ACC112 (cell line): ENCODE results near the gene ASS1.

Source experiments
- H2AFZ ChIP-seq: fragments of 200-600 bp; sonication (generic); one replicate; pipeline ENCODE4 v1.6.0; 2017; ENCODE audit warnings: antibody characterized with exemption, low read length; ENCODE audit not compliant: unreplicated experiment
- H3K27ac ChIP-seq: fragments of 200-600 bp; sonication (generic); 2 replicates; pipeline ENCODE4 v1.5.1; 2014; ENCODE audit warnings: low read depth, mild to moderate bottlenecking, antibody characterized with exemption, low read length, moderate library complexity
- H3K27me3 ChIP-seq: fragments of 200-600 bp; sonication (generic); 2 replicates; pipeline ENCODE4 v1.6.1; 2014; ENCODE audit warnings: mild to moderate bottlenecking, antibody characterized with exemption, low read length, moderate library complexity, mixed read lengths; ENCODE audit not compliant: insufficient read depth
- H3K36me3 ChIP-seq: fragments of 200-600 bp; sonication (generic); 2 replicates; pipeline ENCODE4 v1.6.1; 2016; ENCODE audit warnings: mild to moderate bottlenecking, antibody characterized with exemption, low read length, moderate library complexity, mixed read lengths; ENCODE audit not compliant: insufficient read depth
- H3K4me1 ChIP-seq: fragments of 200-600 bp; sonication (generic); one replicate; pipeline ENCODE4 v1.6.1; 2016; ENCODE audit warnings: low read length, mixed read lengths; ENCODE audit not compliant: insufficient read depth, unreplicated experiment, control insufficient read depth
- H3K4me3 ChIP-seq: fragments of 200-600 bp; sonication (generic); 2 replicates; pipeline ENCODE4 v1.5.1; 2014; ENCODE audit warnings: mild to moderate bottlenecking, low read depth, low read length
- H3K79me2 ChIP-seq: fragments of 200-600 bp; sonication (generic); one replicate; pipeline ENCODE4 v1.6.0; 2016; ENCODE audit warnings: low read length; ENCODE audit not compliant: control insufficient read depth, unreplicated experiment, insufficient read depth

The ASS1 gene

GRCh38 chr9:130486103-130486502 lies 41.3 kb downstream of the ASS1 start:
- Histone ChIP-seq H3K4me3 (no peak overlapping the region), H3K36me3 (no peaks in the 10 kb centered on the region), H3K27ac (no peak overlapping the region), H3K79me2 (no peaks in the 10 kb centered on the region), H3K27me3 (no peaks in the 10 kb centered on the region), H3K4me1 (no peaks in the 10 kb centered on the region), H2AFZ (no peak overlapping the region)

- Histone ChIP-seq H2AFZ (no peak overlapping the region), H3K36me3 (no peaks in the 10 kb centered on the region), H3K4me3 (no peak overlapping the region), H3K4me1 (no peaks in the 10 kb centered on the region), H3K27me3 (no peaks in the 10 kb centered on the region), H3K27ac (no peak overlapping the region), H3K79me2 (no peaks in the 10 kb centered on the region)
Measured at GRCh38 chr9:130487500-130487899, 42.7 kb downstream of the ASS1 start.

- Histone ChIP-seq H3K79me2 (no peaks in the 10 kb centered on the region), H2AFZ (no peak overlapping the region), H3K36me3 (peaks cover 2% of the 10 kb centered on the region; the same call in 1 of the 2 replicates), H3K27me3 (no peaks in the 10 kb centered on the region), H3K27ac (no peak overlapping the region), H3K4me1 (no peaks in the 10 kb centered on the region), H3K4me3 (no peak overlapping the region)
Measured at GRCh38 chr9:130488621-130489330, 44.0 kb downstream of the ASS1 start.

GRCh38 chr9:130490981-130491380 lies 46.2 kb downstream of the ASS1 start:
- no peaks in the 10 kb centered on the region for H3K27me3 ChIP-seq
- H2AFZ ChIP-seq, result no peak overlapping the region
- H3K4me3 ChIP-seq, result no peak overlapping the region
- H3K79me2 ChIP-seq, result no peaks in the 10 kb centered on the region
- H3K4me1 ChIP-seq, result no peaks in the 10 kb centered on the region
- H3K36me3 ChIP-seq, result peaks cover 16% of the 10 kb centered on the region
- H3K27ac ChIP-seq, result no peak overlapping the region

GRCh38 chr9:130491830-130492482 lies 47.2 kb downstream of the ASS1 start:
- H2AFZ ChIP-seq, result no peak overlapping the region
- peaks cover 16% of the 10 kb centered on the region for H3K36me3 ChIP-seq
- no peaks in the 10 kb centered on the region for H3K79me2 ChIP-seq
- H3K4me1 ChIP-seq, result no peaks in the 10 kb centered on the region
- no peak overlapping the region for H3K27ac ChIP-seq
- no peak overlapping the region for H3K4me3 ChIP-seq
- H3K27me3 ChIP-seq, result no peaks in the 10 kb centered on the region

GRCh38 chr9:130493021-130493420 lies 48.3 kb downstream of the ASS1 start:
- H3K79me2 ChIP-seq, result no peaks in the 10 kb centered on the region
- no peak overlapping the region for H2AFZ ChIP-seq
- H3K36me3 ChIP-seq, result peaks cover 16% of the 10 kb centered on the region
- H3K27me3 ChIP-seq, result no peaks in the 10 kb centered on the region
- no peaks in the 10 kb centered on the region for H3K4me1 ChIP-seq
- no peak overlapping the region for H3K27ac ChIP-seq
- H3K4me3 ChIP-seq, result no peak overlapping the region

- Histone ChIP-seq H2AFZ (no peak overlapping the region), H3K4me1 (no peaks in the 10 kb centered on the region), H3K27me3 (no peaks in the 10 kb centered on the region), H3K36me3 (peaks cover 16% of the 10 kb centered on the region), H3K27ac (no peak overlapping the region), H3K79me2 (no peaks in the 10 kb centered on the region), H3K4me3 (no peak overlapping the region)
Measured at GRCh38 chr9:130493476-130493875, 48.7 kb downstream of the ASS1 start.

GRCh38 chr9:130495067-130495466 lies 50.3 kb downstream of the ASS1 start:
- Histone ChIP-seq H3K27me3 (no peaks in the 10 kb centered on the region), H3K79me2 (no peaks in the 10 kb centered on the region), H2AFZ (no peak overlapping the region), H3K36me3 (peaks cover 16% of the 10 kb centered on the region), H3K27ac (no peak overlapping the region), H3K4me3 (no peak overlapping the region), H3K4me1 (no peaks in the 10 kb centered on the region)

GRCh38 chr9:130497139-130497538 lies 52.4 kb downstream of the ASS1 start:
- Histone ChIP-seq H3K36me3 (peaks cover 16% of the 10 kb centered on the region), H3K79me2 (no peaks in the 10 kb centered on the region), H3K27ac (no peak overlapping the region), H3K27me3 (no peaks in the 10 kb centered on the region), H3K4me3 (no peak overlapping the region), H3K4me1 (no peaks in the 10 kb centered on the region), H2AFZ (no peak overlapping the region)

GRCh38 chr9:130498298-130498917 lies 53.6 kb downstream of the ASS1 start:
- Histone ChIP-seq H2AFZ (no peak overlapping the region), H3K27ac (no peak overlapping the region), H3K27me3 (no peaks in the 10 kb centered on the region), H3K4me3 (no peak overlapping the region), H3K79me2 (no peaks in the 10 kb centered on the region), H3K4me1 (no peaks in the 10 kb centered on the region), H3K36me3 (peaks cover 16% of the 10 kb centered on the region)
